Limb (tissue), 2 donors: ENCODE results near the gene HNRNPM.

ENCODE experiments used
- DNase-seq, 2 donors: peaks; one replicate each; pipeline ENCODE4 v3.0.0-alpha.2; 2016; ENCODE audit errors: extremely low spot score in 2 of 2

Gene HNRNPM

GRCh38 chr19:8459095-8459494 is 14.3 kb downstream of the HNRNPM start:
- DNase-seq: no peak

- no peak for DNase-seq
Measured at GRCh38 chr19:8459520-8460270, 14.9 kb downstream of the HNRNPM start.

GRCh38 chr19:8460516-8461298 is 15.9 kb downstream of the HNRNPM start:
- no peak for DNase-seq

GRCh38 chr19:8461376-8461775 is 16.6 kb downstream of the HNRNPM start:
- DNase-seq: no peak

GRCh38 chr19:8461891-8462290 is 17.1 kb downstream of the HNRNPM start:
- no peak for DNase-seq

- no peak for DNase-seq
Measured at GRCh38 chr19:8462571-8462970, 17.8 kb downstream of the HNRNPM start.

- no peak for DNase-seq
Measured at GRCh38 chr19:8463365-8463764, 18.6 kb downstream of the HNRNPM start.

- no peak for DNase-seq
Measured at GRCh38 chr19:8466018-8466417, 21.2 kb downstream of the HNRNPM start.

GRCh38 chr19:8468124-8468523 is 23.3 kb downstream of the HNRNPM start:
- no peak for DNase-seq

- DNase-seq: no peak
Measured at GRCh38 chr19:8468761-8469373, 24.1 kb downstream of the HNRNPM start.

- no peak for DNase-seq
Measured at GRCh38 chr19:8469613-8470368, 25.0 kb downstream of the HNRNPM start.

- DNase-seq: no peak
Measured at GRCh38 chr19:8473648-8474476, 29.1 kb downstream of the HNRNPM start.

GRCh38 chr19:8475005-8475404 is 30.2 kb downstream of the HNRNPM start:
- no peak for DNase-seq

- no peak for DNase-seq
Measured at GRCh38 chr19:8476524-8476923, 31.7 kb downstream of the HNRNPM start.

GRCh38 chr19:8477889-8478288 is 33.1 kb downstream of the HNRNPM start:
- DNase-seq: no peak

GRCh38 chr19:8478598-8478997 is 33.8 kb downstream of the HNRNPM start:
- DNase-seq: no peak

- no peak for DNase-seq
Measured at GRCh38 chr19:8481201-8481600, 36.4 kb downstream of the HNRNPM start.

GRCh38 chr19:8481616-8482015 is 36.8 kb downstream of the HNRNPM start:
- DNase-seq: no peak

GRCh38 chr19:8482696-8483095 is 37.9 kb downstream of the HNRNPM start:
- no peak for DNase-seq

GRCh38 chr19:8483165-8483564 is 38.4 kb downstream of the HNRNPM start:
- no peak for DNase-seq
